Activated naive CD8-positive, alpha-beta T cell (primary cell): ENCODE measurements around the gene SRPK3.

ENCODE experiments used
- H3K27ac Mint-ChIP-seq: one replicate; pipeline ENCODE4 v1.8.0; 2021; ENCODE audit warnings: mixed read lengths
- H3K27me3 Mint-ChIP-seq: one replicate; pipeline ENCODE4 v1.8.0; 2021; ENCODE audit warnings: mixed read lengths
- H3K36me3 Mint-ChIP-seq: one replicate; pipeline ENCODE4 v1.8.0; 2021; ENCODE audit warnings: mixed read lengths
- H3K4me1 Mint-ChIP-seq: one replicate; pipeline ENCODE4 v1.8.0; 2021; ENCODE audit warnings: low read depth, mixed read lengths
- H3K4me3 Mint-ChIP-seq: one replicate; pipeline ENCODE4 v1.8.0; 2021; ENCODE audit warnings: mild to moderate bottlenecking, mixed read lengths
- H3K9me3 Mint-ChIP-seq: one replicate; pipeline ENCODE4 v1.8.0; 2021; ENCODE audit warnings: low read depth, mixed read lengths

SRPK3 gene

GRCh38 chrX:153783378-153784013 is 2.7 kb downstream of the SRPK3 start:
- no peak overlapping the region for H3K4me3 Mint-ChIP-seq
- H3K27me3 Mint-ChIP-seq = no peaks in the 10 kb centered on the region
- no peaks in the 10 kb centered on the region for H3K36me3 Mint-ChIP-seq
- H3K27ac Mint-ChIP-seq = no peak overlapping the region
- H3K9me3 Mint-ChIP-seq = no peaks in the 10 kb centered on the region
- peaks cover 3% of the 10 kb centered on the region for H3K4me1 Mint-ChIP-seq

GRCh38 chrX:153784325-153784967 is 3.6 kb downstream of the SRPK3 start:
- H3K9me3 Mint-ChIP-seq = no peaks in the 10 kb centered on the region
- H3K27ac Mint-ChIP-seq = no peak overlapping the region
- no peaks in the 10 kb centered on the region for H3K36me3 Mint-ChIP-seq
- no peak overlapping the region for H3K4me3 Mint-ChIP-seq
- H3K27me3 Mint-ChIP-seq = no peaks in the 10 kb centered on the region
- peaks cover 3% of the 10 kb centered on the region for H3K4me1 Mint-ChIP-seq

- Mint-ChIP-seq H3K9me3 (no peaks in the 10 kb centered on the region), H3K4me1 (no peaks in the 10 kb centered on the region), H3K27ac (no peak overlapping the region), H3K27me3 (no peaks in the 10 kb centered on the region), H3K36me3 (no peaks in the 10 kb centered on the region), H3K4me3 (no peak overlapping the region)
These were observed 5.8 kb downstream of the SRPK3 start for GRCh38 chrX:153786669-153787068.

- Mint-ChIP-seq H3K36me3 (no peaks in the 10 kb centered on the region), H3K4me1 (peaks cover 9% of the 10 kb centered on the region), H3K9me3 (no peaks in the 10 kb centered on the region), H3K27me3 (no peaks in the 10 kb centered on the region), H3K27ac (no peak overlapping the region), H3K4me3 (no peak overlapping the region)
These were observed 8.8 kb downstream of the SRPK3 start for GRCh38 chrX:153789654-153790053.

- peaks cover 13% of the 10 kb centered on the region for H3K4me1 Mint-ChIP-seq
- no peaks in the 10 kb centered on the region for H3K36me3 Mint-ChIP-seq
- H3K27ac Mint-ChIP-seq = no peak overlapping the region
- no peaks in the 10 kb centered on the region for H3K27me3 Mint-ChIP-seq
- H3K9me3 Mint-ChIP-seq = no peaks in the 10 kb centered on the region
- H3K4me3 Mint-ChIP-seq = no peak overlapping the region
These were observed 10.4 kb downstream of the SRPK3 start for GRCh38 chrX:153791104-153791852.

- Mint-ChIP-seq H3K9me3 (no peaks in the 10 kb centered on the region), H3K27ac (no peak overlapping the region), H3K4me3 (peak overlapping the region; percentile 94), H3K4me1 (peaks cover 16% of the 10 kb centered on the region), H3K27me3 (no peaks in the 10 kb centered on the region), H3K36me3 (no peaks in the 10 kb centered on the region)
These were observed 11.5 kb downstream of the SRPK3 start for GRCh38 chrX:153792368-153792767.

GRCh38 chrX:153793291-153793690 is 12.4 kb downstream of the SRPK3 start:
- Mint-ChIP-seq H3K4me1 (peaks cover 16% of the 10 kb centered on the region), H3K36me3 (no peaks in the 10 kb centered on the region), H3K27ac (peak overlapping the region; percentile 90), H3K27me3 (no peaks in the 10 kb centered on the region), H3K4me3 (peak overlapping the region; percentile 94), H3K9me3 (no peaks in the 10 kb centered on the region)

GRCh38 chrX:153794018-153794896 is 13.4 kb downstream of the SRPK3 start, which contains the start of the genes IDH3G and SSR4:
Gene IDH3G, minus strand, starts transcription at chrX:153794375. Its CDS starts 49 bp downstream, at chrX:153794326.
Gene SSR4, plus strand, starts transcription at chrX:153794668. Its CDS starts 20 bp downstream, at chrX:153794688.
- Mint-ChIP-seq H3K9me3 (no peaks in the 10 kb centered on the region), H3K4me1 (peaks cover 16% of the 10 kb centered on the region), H3K36me3 (no peaks in the 10 kb centered on the region), H3K4me3 (peak within 1 kb of the TSS; percentile 94), H3K27ac (peak within 1 kb of the TSS; percentile 95), H3K27me3 (no peaks in the 10 kb centered on the region)

- H3K4me3 Mint-ChIP-seq = peak overlapping the region; percentile 94
- no peaks in the 10 kb centered on the region for H3K9me3 Mint-ChIP-seq
- H3K27ac Mint-ChIP-seq = peak overlapping the region; percentile 77
- no peaks in the 10 kb centered on the region for H3K36me3 Mint-ChIP-seq
- peaks cover 16% of the 10 kb centered on the region for H3K4me1 Mint-ChIP-seq
- no peaks in the 10 kb centered on the region for H3K27me3 Mint-ChIP-seq
These were observed 14.3 kb downstream of the SRPK3 start for GRCh38 chrX:153794897-153795816.

GRCh38 chrX:153797415-153798015 is 16.7 kb downstream of the SRPK3 start:
- Mint-ChIP-seq H3K4me3 (peak overlapping the region; percentile 94), H3K36me3 (no peaks in the 10 kb centered on the region), H3K9me3 (no peaks in the 10 kb centered on the region), H3K27ac (no peak overlapping the region), H3K27me3 (no peaks in the 10 kb centered on the region), H3K4me1 (peaks cover 15% of the 10 kb centered on the region)

- no peaks in the 10 kb centered on the region for H3K9me3 Mint-ChIP-seq
- H3K27ac Mint-ChIP-seq = no peak overlapping the region
- no peaks in the 10 kb centered on the region for H3K36me3 Mint-ChIP-seq
- no peaks in the 10 kb centered on the region for H3K27me3 Mint-ChIP-seq
- H3K4me3 Mint-ChIP-seq = no peak overlapping the region
- peaks cover 7% of the 10 kb centered on the region for H3K4me1 Mint-ChIP-seq
These were observed 18.5 kb downstream of the SRPK3 start for GRCh38 chrX:153799326-153799725.

- Mint-ChIP-seq H3K27me3 (no peaks in the 10 kb centered on the region), H3K36me3 (no peaks in the 10 kb centered on the region), H3K4me3 (no peak overlapping the region), H3K9me3 (no peaks in the 10 kb centered on the region), H3K4me1 (peaks cover 5% of the 10 kb centered on the region), H3K27ac (no peak overlapping the region)
These were observed 19.4 kb downstream of the SRPK3 start for GRCh38 chrX:153800177-153800722.

GRCh38 chrX:153800746-153801145 is 19.9 kb downstream of the SRPK3 start:
- Mint-ChIP-seq H3K4me3 (no peak overlapping the region), H3K9me3 (no peaks in the 10 kb centered on the region), H3K27ac (no peak overlapping the region), H3K27me3 (no peaks in the 10 kb centered on the region), H3K4me1 (peaks cover 5% of the 10 kb centered on the region), H3K36me3 (no peaks in the 10 kb centered on the region)
